Calu3 (cell line): ENCODE measurements around the gene NCBP2. TPM values are rescaled to one million over a fixed set of nuclear protein-coding genes. Genes with fewer than 3 reads are reported as not detected.
A peak's percentile ranks its signal among the peaks of the same experiment; 100 is the strongest.

Experiments
- BruUV-seq: library from RNA; stranded (reverse); fragments of 400-500 nt; replicated peaks from 2 replicates; lab custom pipeline; 2021; lab: Mats Ljungman, UMichigan
- CTCF ChIA-PET: fragments of 300-600 bp; sonication (Branson Sonifier 250); formaldehyde crosslinking; loops from one replicate; lab custom pipeline; 2022; ENCODE audit warnings: antibody characterized with exemption; lab: Charles Lee
- DNase-seq: peaks from one replicate; pipeline ENCODE4 v3.0.0; 2022
- H3K27ac Mint-ChIP-seq: one replicate; pipeline ENCODE4 v1.8.0; 2022; ENCODE audit warnings: mixed read lengths; ENCODE audit not compliant: unreplicated experiment
- H3K27me3 Mint-ChIP-seq: one replicate; pipeline ENCODE4 v1.8.0; 2022; ENCODE audit warnings: mixed read lengths; ENCODE audit not compliant: unreplicated experiment
- H3K36me3 Mint-ChIP-seq: one replicate; pipeline ENCODE4 v1.8.0; 2022; ENCODE audit warnings: mild to moderate bottlenecking, moderate library complexity, mixed read lengths; ENCODE audit not compliant: insufficient read depth, unreplicated experiment
- H3K4me1 Mint-ChIP-seq: one replicate; pipeline ENCODE4 v1.8.0; 2022; ENCODE audit warnings: mild to moderate bottlenecking, low read depth, mixed read lengths; ENCODE audit not compliant: unreplicated experiment
- H3K4me3 Mint-ChIP-seq: one replicate; pipeline ENCODE4 v1.8.0; 2022; ENCODE audit warnings: mild to moderate bottlenecking, low read depth, moderate library complexity, mixed read lengths; ENCODE audit not compliant: unreplicated experiment
- H3K9me3 Mint-ChIP-seq: one replicate; pipeline ENCODE4 v1.8.0; 2022; ENCODE audit warnings: low read depth, mixed read lengths; ENCODE audit not compliant: unreplicated experiment
- intact Hi-C: fragments of 100-400 bp; cut with micrococcal nuclease; formaldehyde crosslinking; loops from one replicate; pipeline ENCODE4 v1.10.0; 2022; ENCODE audit not compliant: unreplicated experiment
- total RNA-seq: library from RNA; stranded (reverse); gene quantifications from 2 replicates; pipeline ENCODE4 v1.2.3, GENCODE V29; 2022
- TF ChIP-seq, protein P1 (sequence below): fragments of 200-600 bp; IDR thresholded peaks from one replicate; pipeline ENCODE4 v1.8.0; 2022; ENCODE audit warnings: antibody characterized with exemption; ENCODE audit not compliant: unreplicated experiment

Gene NCBP2
- total RNA-seq, 1 experiment from 2014 or later = 67.1 TPM

DNA sequence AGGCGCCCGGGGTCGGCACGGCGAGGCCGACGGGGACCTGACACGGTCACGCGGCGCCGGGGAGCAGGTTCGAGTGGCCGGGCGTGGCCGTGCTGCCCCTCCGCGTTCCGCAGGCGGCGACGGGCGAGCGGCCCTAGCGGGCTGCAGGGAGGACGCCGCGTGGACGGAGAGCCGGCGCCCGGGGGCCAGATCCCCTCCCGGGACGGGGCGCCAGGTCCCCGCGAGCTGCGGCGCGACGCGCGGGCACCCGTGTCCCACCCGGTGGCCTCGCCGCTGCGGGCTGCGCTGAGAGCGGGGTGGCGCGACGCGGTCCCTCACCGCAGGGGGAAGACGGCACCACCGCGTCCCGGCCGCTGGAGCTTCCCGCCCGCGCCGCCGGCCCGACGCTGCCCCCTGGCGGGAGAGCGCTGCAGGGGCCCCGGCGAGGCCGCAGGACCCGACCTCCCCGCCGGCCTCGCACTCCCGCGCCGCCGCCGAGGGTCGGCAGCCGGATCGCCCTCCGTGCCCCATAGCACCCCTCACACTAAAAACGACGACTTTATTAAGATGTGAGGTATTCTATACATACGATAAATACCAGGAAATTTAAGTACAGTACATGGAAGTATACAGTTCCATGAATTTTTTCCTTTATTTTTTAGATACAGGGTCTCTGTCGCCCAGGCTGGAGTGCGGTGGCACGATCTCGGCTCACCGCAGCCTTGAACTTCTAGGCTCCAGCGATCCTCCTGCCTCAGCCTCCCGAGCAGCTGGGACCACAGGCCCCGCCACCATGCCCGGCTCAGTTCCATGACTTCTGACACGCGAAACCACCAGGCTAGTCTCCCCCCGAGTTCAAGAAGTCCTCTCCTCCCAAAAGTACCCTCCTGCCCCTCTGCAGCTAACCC lies 27.6 kb upstream of the NCBP2 start:
- Mint-ChIP-seq H3K9me3 (no peaks in the 10 kb centered on the region), H3K4me3 (peak overlapping the region; percentile 80), H3K27me3 (peaks cover 16% of the 10 kb centered on the region), H3K36me3 (peaks cover 29% of the 10 kb centered on the region), H3K4me1 (peaks cover 10% of the 10 kb centered on the region), H3K27ac (peak overlapping the region; percentile 27)
- TF ChIP-seq, protein P1, sequence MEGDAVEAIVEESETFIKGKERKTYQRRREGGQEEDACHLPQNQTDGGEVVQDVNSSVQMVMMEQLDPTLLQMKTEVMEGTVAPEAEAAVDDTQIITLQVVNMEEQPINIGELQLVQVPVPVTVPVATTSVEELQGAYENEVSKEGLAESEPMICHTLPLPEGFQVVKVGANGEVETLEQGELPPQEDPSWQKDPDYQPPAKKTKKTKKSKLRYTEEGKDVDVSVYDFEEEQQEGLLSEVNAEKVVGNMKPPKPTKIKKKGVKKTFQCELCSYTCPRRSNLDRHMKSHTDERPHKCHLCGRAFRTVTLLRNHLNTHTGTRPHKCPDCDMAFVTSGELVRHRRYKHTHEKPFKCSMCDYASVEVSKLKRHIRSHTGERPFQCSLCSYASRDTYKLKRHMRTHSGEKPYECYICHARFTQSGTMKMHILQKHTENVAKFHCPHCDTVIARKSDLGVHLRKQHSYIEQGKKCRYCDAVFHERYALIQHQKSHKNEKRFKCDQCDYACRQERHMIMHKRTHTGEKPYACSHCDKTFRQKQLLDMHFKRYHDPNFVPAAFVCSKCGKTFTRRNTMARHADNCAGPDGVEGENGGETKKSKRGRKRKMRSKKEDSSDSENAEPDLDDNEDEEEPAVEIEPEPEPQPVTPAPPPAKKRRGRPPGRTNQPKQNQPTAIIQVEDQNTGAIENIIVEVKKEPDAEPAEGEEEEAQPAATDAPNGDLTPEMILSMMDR = peak; percentile 85
- DNase-seq = peak; percentile 83
- intact Hi-C loops = loop anchor here (5.0 to 10.0 kb wide), 2 partner anchors 215 to 363 kb away; no protein-coding TSS in a partner anchor
- CTCF ChIA-PET = interaction anchor here (0.5 kb wide), 2 partner anchors 330 to 609 kb away, joined by 3 read pairs; partner anchors contain the start of gene NRROS
- no TSS peak for BruUV-seq

DNA sequence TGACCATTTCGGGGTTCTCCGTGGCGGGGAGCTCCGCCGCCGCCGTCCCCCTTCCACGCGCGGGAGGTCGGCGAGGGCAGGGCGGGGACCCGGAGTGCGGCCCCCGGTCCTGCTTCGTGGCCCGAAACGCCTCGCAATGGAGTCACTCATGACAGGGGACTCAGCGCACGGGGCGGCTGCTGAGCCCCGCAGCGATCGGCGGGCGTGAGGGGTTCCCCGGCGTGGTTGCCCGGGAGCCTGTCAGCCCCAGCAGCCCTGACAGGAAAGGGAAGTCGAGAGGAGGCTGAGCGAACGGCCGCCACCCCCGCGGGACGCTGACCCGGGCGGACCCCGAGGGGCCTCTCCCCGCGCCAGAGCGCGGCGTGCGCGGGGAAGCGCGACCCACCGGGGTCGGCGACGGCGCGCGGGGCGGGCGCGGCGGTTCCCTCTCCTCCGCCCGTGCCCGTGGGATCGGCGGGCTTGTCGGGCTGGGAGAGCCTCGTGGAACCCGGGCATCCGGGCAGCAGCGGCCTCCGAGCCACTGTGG lies 26.9 kb upstream of the NCBP2 start:
- Mint-ChIP-seq H3K4me1 (peaks cover 10% of the 10 kb centered on the region), H3K27me3 (peaks cover 16% of the 10 kb centered on the region), H3K27ac (no peak overlapping the region), H3K4me3 (peak overlapping the region; percentile 80), H3K9me3 (no peaks in the 10 kb centered on the region), H3K36me3 (peaks cover 29% of the 10 kb centered on the region)
- no TSS peak for BruUV-seq
- CTCF ChIA-PET = no interaction called here
- DNase-seq = peak; percentile 28
- TF ChIP-seq, protein P1 = no peak
- intact Hi-C loops = no loop called here

DNA sequence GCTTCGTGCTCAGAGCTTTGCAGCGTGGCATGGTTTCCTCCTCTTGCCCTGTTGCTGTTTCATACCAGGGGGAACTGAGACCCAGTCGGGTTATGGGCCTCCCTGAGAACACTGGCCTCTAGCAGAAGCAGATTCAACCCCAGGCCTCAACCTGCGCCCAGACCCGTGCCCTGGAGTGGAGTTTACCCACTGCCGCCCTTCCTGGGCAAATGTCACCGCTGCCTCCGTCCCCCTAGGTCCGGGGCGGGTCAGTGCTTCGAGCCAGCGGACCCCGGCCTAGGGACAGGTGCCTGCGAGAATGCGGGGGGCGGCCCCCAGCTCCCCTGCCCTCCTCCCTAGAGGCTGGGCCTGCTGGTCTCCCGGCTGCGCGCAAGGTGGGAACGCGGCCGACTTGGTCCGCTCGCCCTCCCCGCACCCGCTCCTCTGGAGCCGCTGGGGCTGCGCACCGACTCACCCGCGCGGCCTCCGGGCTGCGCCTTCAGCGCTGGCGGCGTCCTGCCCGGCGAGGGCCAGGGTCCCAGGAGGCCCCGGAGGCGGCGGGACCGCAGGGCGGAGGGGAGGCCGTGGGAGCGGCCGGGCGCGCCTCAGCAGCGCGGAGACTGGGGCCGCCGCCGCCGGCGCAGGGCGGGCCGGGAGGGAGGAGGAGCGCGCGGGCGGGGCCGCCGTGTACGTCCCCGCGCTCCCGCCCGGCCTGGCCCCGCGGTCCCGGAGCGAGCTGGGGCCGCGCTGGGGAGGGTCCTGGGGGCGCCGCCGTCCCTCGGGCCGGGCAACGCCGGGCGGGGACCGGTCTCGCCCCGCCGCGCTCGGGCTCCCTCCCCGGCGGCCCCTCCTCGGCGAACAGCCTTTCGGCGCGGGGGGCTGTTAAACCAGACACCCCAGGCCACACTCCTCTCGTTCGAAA lies 26.2 kb upstream of the NCBP2 start, which contains the start of gene PIGZ:
TSS of gene PIGZ (minus strand) at position 601 of the 901 bp plus-strand sequence. CDS start 16,802 bp downstream, outside the sequence.
- H3K4me1 Mint-ChIP-seq = peaks cover 10% of the 10 kb centered on the region
- peak; percentile 49 for DNase-seq
- intact Hi-C loops = no loop called here
- CTCF ChIA-PET = no interaction called here
- H3K27me3 Mint-ChIP-seq = peaks cover 16% of the 10 kb centered on the region
- H3K27ac Mint-ChIP-seq = no peak within 1 kb of the TSS
- TF ChIP-seq, protein P1 = no peak
- no TSS peak for BruUV-seq
- H3K36me3 Mint-ChIP-seq = peaks cover 29% of the 10 kb centered on the region
- H3K4me3 Mint-ChIP-seq = peak within 1 kb of the TSS; percentile 80
- H3K9me3 Mint-ChIP-seq = no peaks in the 10 kb centered on the region
